NCI-H146 (cell line): ENCODE measurements around the gene SUPT7L.
"Not testable (repeated sequence)": the region's sequence is repeated elsewhere in the genome, so short reads cannot be mapped to it uniquely, and the experiment has no call there.

Experiments
- DNase-seq: peaks from one replicate; lab custom pipeline; 2025; lab: John Stamatoyannopoulos, UW

Gene SUPT7L

DNA sequence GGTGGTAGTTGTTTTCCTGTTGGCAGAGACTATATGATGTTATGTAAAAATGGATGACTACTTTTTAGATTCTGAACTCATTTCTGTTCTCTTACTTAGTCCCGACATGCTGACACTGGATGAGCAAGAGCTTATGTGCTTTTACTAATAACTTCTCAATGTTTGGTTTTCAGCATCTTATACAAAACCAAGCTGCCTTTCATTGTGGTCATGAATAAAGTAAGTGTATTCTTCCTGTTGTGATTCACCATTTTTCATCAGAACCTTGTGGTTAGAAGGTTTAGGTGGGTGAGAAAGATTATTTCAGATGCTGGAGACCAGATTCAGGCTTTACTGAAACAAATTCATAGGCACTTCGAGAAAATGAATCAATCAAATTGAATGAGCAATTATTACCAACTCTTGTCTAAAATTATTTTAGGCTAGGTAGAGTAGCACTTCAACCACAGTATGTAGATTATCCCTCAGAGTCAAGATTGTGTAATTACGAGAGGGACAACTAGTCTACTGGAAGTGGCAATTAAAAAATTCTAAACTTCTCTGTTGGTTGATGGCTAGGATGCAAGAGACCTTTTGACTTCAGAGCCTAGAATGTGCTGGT is 25.3 kb downstream of the SUPT7L start:
- no peak for DNase-seq

DNA sequence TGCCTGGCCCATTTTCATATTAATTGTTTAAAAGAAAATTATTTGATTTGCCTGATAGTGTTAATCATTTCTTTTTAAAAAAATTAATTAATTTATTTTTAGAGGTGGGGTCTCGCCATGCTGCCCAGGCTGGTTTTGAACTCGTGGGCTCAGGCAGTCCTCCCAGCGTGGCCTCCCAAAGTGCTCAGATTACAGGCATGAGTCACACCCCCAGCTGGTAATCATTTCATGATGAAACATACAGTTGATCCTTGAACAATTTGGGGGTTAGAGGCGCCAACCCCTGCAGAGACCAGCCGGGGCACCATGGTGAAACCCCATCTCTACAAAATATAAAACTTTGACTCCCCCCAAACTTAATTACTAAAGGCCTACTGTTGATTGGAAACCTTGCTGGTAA is 26.6 kb downstream of the SUPT7L start:
- no peak for DNase-seq

DNA sequence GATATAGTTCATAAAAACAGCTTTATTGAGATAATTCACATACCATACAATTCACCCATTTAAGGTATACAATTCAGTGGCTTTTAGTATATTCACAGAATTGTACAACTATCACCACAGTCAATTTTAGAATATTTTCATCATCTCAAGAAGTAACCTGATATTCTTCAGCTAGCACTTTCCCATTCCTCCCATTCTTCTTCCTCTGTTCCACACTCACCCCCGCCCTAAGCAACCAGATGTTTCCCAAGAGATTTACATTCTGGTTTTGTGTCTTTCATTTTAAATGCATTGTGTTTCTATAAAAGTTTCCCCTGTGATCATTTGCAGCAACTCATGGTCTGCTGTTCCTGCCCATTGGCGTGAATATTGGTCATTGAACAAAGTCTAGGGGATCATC is 29.1 kb downstream of the SUPT7L start:
- no peak for DNase-seq

DNA sequence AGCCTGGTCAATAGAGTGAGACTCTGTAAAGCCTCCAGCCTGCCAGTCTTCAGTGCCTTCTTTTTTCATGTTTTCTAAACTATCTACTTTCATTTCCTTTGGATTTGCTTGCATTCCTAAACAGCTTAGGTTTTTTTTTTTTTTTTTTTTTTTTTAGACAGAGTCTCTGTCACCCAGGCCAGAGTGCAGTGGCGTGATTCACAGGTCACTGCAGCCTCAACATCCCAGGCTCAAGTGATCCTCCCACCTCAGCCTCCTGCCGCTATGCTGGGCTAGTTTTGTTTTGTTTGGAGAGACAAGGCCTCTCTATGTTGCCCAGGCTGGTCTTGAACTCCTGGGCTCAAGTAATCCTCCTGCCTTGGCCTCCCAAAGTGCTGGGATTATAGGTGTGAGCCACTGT is 33.2 kb downstream of the SUPT7L start:
- DNase-seq = not testable (repeated sequence)

DNA sequence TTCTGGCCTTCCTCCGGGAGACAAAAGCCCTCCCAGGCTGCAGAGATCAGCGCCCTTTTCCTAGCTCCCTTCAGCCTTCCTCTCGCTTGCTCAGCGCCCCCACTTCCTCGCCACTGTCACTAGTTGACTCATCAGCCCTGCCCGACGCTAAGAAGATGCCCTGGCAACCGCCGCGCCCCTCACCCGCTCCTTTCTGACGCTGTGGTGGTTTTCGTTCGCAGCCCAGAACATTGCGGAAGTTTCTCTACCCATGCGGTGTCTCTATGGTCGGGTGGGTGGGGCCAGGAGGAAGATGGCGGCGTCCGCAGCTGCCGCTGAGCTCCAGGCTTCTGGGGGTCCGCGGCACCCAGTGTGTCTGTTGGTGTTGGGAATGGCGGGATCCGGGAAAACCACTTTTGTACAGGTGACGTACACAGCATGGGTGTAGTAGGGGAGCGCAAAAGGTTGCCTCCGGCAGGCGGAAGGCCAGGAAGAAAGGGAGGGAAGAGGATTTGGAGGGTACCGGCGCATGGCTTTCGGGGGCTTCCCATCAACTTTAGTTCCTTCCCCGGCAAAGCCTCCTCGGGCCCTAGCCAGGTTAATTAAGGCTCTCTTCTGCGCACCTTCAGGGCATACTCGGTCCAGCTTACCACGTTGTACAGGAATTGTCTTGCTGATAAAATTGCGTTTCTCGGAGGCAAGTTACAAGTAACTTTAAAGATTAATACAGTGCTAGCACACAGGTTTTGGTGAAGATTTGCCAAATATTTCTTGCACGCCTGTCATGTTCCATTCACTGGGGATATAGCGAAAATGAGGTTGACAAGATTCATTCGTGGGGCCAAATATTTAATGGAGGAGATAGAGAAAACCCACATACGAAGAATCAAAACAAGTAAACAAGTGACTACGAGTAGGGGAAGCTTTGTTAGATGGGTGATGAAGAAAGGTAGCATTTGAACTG is 34.4 kb downstream of the SUPT7L start, which contains the start of the genes CCDC121 and GPN1:
Gene CCDC121 (minus strand): TSS at position 246 of the 943 bp plus-strand sequence. CDS start 1,213 bp downstream, outside the sequence.
Gene GPN1 (plus strand): TSS at position 284 of the 943 bp plus-strand sequence. CDS start 9 bp downstream, at position 293.
- peak; percentile 90 for DNase-seq

DNA sequence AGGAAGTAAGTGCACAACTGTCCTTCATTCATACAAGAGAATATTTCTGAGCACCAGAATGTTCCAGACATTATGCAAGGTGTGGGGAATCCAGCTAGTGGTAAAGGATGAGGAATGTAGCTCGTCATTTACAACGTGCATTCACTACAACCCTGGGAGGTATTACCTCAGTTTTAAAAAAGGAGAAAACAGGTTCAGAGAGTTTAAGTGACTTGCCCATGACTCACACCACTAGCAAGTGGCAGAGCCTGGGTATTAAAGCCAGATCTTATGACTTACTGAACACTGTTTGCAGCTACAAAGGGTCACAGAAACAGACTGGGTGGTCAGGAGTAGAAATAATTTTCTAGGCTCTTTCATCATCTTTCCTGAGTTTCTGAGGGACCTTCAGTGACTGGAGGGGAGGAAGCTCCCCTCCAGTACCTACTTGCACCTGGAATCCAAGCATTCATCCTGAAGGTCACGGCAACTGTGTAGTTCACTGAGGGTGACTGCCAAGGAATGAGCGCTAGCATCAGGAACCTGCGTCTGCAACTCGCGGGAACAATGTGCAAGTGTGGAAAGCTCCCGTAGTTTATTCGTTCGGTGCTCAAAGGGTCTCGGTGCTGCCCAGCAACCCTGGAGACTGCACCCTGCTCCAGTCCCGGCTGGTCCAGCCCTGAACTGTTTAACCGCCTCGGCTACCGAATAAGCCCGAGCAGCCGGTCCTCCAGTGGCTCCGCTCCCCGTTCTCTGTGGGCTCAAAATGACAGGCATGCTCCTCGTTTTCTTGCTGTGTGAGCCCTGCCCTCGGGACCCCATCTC is 35.2 kb downstream of the SUPT7L start:
- no peak for DNase-seq

DNA sequence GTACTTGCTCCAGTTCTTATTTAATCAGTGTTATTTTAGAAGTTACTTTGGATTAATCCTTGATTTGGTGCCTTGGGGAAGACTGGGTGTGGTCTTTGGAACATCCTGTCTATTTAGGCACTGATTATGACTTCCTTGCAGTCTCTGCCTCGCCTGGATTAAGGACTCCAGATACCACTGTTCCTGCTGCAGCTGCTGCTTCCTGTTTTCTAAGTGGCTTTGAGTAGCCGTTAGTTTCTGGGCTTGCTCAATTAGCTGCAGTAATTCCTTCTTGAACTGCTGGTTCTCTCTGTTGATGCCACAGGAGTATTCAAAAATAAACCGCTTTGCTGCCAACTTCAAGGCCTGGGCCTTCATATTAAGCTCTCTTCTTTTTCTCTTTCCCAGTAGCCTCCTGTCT is 36.5 kb downstream of the SUPT7L start:
- DNase-seq = not testable (repeated sequence)

DNA sequence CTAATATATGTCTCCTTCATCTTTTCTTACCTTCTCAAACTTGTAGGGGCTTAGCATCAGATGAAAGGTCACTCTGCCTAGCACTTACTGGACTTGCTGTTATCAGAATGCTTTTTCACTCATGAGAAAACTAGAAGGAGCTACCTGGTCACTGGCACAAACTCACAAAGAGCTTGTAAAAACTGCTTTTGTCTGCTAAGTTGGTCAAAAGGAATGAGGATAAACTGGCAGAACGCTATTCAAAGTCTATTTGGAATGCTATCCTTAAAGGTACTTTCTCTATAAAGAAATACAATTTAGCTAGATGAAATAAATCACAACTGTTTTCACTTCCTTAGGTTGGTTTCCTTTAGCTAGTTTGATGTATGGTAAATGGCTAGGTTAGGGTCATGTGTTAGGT is 37.1 kb downstream of the SUPT7L start:
- DNase-seq = not testable (repeated sequence)

DNA sequence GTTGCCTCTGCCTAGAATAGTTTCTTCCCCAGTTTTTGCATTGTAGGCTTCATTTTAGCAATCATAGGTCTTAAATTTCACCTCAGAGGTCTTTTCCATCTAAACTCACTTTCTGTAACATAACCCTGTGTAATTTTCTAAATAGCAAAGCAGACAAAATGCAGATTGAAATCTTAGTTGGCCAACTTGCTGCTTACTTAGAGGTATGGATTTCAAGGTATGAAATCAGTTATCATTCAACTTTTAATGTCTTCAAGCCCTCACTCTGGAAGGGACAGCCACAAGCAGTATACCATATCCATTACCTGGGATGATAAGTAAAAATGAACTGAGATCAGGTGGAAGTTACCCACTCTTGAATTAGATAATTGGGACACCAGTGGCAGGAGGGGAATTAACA is 38.5 kb downstream of the SUPT7L start:
- DNase-seq = no peak

DNA sequence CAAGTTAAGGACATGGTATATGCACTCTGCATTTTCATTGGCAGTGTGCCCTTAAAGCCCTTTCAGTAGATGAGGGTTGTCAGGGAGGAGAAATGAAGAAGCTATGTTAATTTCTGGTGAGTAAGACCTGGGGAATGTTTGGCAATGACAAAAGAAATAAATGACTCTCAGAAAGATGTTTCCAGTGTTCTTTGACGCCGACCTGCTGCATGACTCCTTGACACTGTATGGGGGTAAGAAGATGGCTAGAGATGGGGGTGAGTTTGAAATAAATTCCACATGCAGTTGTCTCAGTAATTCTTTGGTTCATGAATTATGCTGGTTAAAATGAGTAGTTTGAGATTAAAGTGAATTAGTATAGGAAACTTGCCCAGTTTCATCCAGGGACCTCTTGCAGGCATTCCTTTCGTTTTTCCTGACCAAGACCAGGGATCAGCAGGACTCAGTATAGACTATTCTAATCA is 40.5 kb downstream of the SUPT7L start:
- no peak for DNase-seq

DNA sequence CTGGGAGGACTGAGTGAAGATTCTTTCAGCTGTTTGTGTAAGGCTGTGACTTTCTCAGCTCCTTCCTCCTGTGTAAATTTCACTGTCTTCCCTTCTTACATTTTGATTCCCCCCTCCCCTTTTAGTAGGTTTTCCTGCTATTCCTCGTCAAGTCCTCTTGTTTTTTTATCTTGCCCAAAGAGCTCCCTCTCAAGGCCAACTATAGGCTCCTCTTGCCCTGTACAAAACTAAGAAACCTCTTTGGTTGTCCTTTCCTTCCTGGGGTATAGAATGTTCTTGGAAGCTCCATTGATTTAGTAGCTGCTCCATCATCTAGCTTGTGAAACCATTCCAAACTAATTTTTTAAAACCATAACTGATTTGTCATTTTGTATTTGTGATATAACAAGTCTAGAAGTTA is 41.9 kb downstream of the SUPT7L start:
- no peak for DNase-seq

DNA sequence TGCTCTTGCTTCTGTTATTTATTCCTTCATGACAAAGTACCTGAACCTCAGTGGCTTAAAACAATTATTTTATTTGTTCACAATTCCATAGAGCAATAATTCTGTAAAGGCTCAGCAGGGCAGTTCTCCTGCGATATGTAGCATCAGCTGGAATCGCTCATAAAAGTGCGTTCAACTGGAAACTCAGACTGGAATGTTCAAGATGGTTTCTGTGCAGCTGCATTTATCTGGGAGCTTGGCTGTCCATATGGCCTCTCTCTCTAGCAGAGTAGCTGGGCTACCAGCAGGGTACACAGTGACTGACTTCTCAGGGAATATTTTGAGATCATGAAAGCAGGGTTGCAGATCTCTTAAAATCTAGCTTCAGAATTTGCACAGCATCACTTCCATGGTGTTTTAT is 48.1 kb downstream of the SUPT7L start:
- DNase-seq = no peak

DNA sequence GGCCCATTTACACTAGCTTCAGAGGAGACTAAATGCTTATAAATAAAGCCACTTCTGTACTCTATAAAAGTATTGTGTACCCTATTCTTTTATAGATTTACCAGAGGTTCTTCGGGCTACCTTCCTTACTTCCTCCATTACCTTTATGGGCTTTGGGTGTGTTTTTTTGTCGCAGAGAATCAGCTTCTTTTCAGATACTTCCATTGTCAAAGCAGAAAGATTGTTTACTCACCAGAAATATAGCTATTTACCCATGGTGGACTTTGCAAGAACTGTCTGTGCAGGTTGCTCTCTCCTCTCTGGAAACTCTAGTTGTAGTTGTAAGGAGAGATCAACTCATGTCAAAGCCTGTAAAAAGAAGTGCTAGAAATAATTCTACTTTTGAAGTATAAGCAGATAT is 49.4 kb downstream of the SUPT7L start:
- no peak for DNase-seq

DNA sequence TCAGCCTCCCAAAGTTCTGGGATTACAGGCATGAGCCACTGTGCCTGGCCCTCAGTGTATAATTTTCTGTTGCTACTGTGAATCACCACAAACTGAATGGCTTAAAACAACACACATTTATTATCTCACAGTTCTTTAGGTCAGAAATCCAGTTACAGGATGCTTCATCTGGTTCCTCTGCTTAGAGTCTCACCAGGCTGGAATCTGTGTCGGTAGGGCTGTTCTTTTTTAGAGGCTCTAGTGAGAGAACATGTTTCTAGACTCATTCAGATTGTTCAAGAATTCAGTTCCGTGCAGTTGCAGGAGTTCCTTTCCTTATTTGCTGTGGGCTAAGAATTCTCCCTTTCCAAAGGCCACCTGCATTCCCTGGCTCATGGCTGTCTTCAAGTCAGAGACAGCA is 56.8 kb downstream of the SUPT7L start:
- no peak for DNase-seq
